Trophoblast cell (in vitro differentiated cells and primary cell): ENCODE results near the gene CBL.
A peak's percentile ranks its signal among the peaks of the same experiment; 100 is the strongest.

Experiments
- DNase-seq, 2 donors: peaks; one replicate each; pipeline ENCODE4 v3.0.0-alpha.2; 2016
- H2AFZ ChIP-seq: 2 replicates; pipeline ENCODE4 v1.6.1; 2013; ENCODE audit warnings: low read length, moderate library complexity, mild to moderate bottlenecking; ENCODE audit not compliant: insufficient read depth, poor library complexity
- H2AK5ac ChIP-seq: 2 replicates; pipeline ENCODE4 v1.6.1; 2013; ENCODE audit warnings: mild to moderate bottlenecking, low read length
- H2BK120ac ChIP-seq: 2 replicates; pipeline ENCODE4 v1.6.1; 2013; ENCODE audit warnings: low read length, mild to moderate bottlenecking, moderate library complexity; ENCODE audit not compliant: insufficient read depth, poor library complexity
- H2BK12ac ChIP-seq: 2 replicates; pipeline ENCODE4 v1.6.1; 2013; ENCODE audit warnings: mild to moderate bottlenecking, low read length, moderate library complexity
- H2BK5ac ChIP-seq: 2 replicates; pipeline ENCODE4 v1.6.1; 2013; ENCODE audit warnings: low read length, low read depth, moderate library complexity, mild to moderate bottlenecking; ENCODE audit not compliant: poor library complexity
- H3K14ac ChIP-seq: 2 replicates; pipeline ENCODE4 v1.6.1; 2013; ENCODE audit warnings: mild to moderate bottlenecking, low read length
- H3K18ac ChIP-seq: 2 replicates; pipeline ENCODE4 v1.6.1; 2013; ENCODE audit warnings: mild to moderate bottlenecking, low read length
- H3K23ac ChIP-seq: 2 replicates; pipeline ENCODE4 v1.6.1; 2013; ENCODE audit warnings: low read length
- H3K27ac ChIP-seq: 2 replicates; pipeline ENCODE4 v1.5.1; 2013; ENCODE audit warnings: low read depth, mild to moderate bottlenecking, inconsistent platforms, low read length, moderate library complexity
- H3K27me3 ChIP-seq: 2 replicates; pipeline ENCODE4 v1.6.1; 2013; ENCODE audit warnings: inconsistent platforms, mild to moderate bottlenecking, low read length, moderate library complexity; ENCODE audit not compliant: insufficient read depth
- H3K36me3 ChIP-seq, 2 experiments: 1 replicate in 1 of 2; 2 replicates in 1 of 2; pipeline ENCODE4 v1.6.1; 2013; ENCODE audit warnings: low read length in 2 of 2, mild to moderate bottlenecking in 2 of 2, moderate library complexity in 1 of 2; ENCODE audit not compliant: insufficient read depth in 2 of 2, control insufficient read depth in 1 of 2
- H3K4ac ChIP-seq: 2 replicates; pipeline ENCODE4 v1.6.1; 2013; ENCODE audit warnings: low read depth, mild to moderate bottlenecking, low read length, moderate library complexity
- H3K4me1 ChIP-seq, 2 experiments: 1 replicate in 1 of 2; 2 replicates in 1 of 2; pipeline ENCODE4 v1.6.1; 2013; ENCODE audit warnings: low read length in 2 of 2, mild to moderate bottlenecking in 2 of 2, moderate library complexity in 1 of 2; ENCODE audit not compliant: insufficient read depth in 2 of 2, control insufficient read depth in 1 of 2
- H3K4me2 ChIP-seq: 2 replicates; pipeline ENCODE4 v1.6.1; 2013; ENCODE audit warnings: inconsistent platforms, mild to moderate bottlenecking, low read length, moderate library complexity
- H3K4me3 ChIP-seq: 2 replicates; pipeline ENCODE4 v1.5.1; 2013; ENCODE audit warnings: mild to moderate bottlenecking, low read depth, low read length, inconsistent platforms
- H3K79me1 ChIP-seq: one replicate; pipeline ENCODE4 v1.6.1; 2013; ENCODE audit warnings: low read length
- H3K79me2 ChIP-seq: 2 replicates; pipeline ENCODE4 v1.6.1; 2013; ENCODE audit warnings: low read length, mild to moderate bottlenecking; ENCODE audit not compliant: control insufficient read depth, insufficient read depth, poor library complexity
- H3K9ac ChIP-seq: 2 replicates; pipeline ENCODE4 v1.6.1; 2013; ENCODE audit warnings: mild to moderate bottlenecking, low read length
- H3K9me3 ChIP-seq: 2 replicates; pipeline ENCODE4 v1.6.1; 2013; ENCODE audit warnings: low read depth, mild to moderate bottlenecking, control low read depth, inconsistent platforms, low read length; ENCODE audit not compliant: insufficient read depth
- H4K12ac ChIP-seq: 2 replicates; pipeline ENCODE4 v1.6.1; 2013; ENCODE audit warnings: low read depth, mild to moderate bottlenecking, low read length, moderate library complexity
- H4K8ac ChIP-seq: 2 replicates; pipeline ENCODE4 v1.6.1; 2013; ENCODE audit warnings: low read depth, mild to moderate bottlenecking, low read length, moderate library complexity
- H4K91ac ChIP-seq: one replicate; pipeline ENCODE4 v1.6.1; 2013; ENCODE audit warnings: low read depth, mild to moderate bottlenecking, low read length, moderate library complexity
- WGBS: extraction: QIAGEN DNeasy Blood & Tissue Kit; methylation state at CpG from one replicate; pipeline ENCODE4 v1.1.7; 2013; ENCODE audit warnings: missing lambda C conversion rate; ENCODE audit not compliant: insufficient read length, insufficient coverage; ENCODE audit errors: extremely low coverage; 5-methylcytosine and 5-hydroxymethylcytosine counted together

The CBL gene

DNA sequence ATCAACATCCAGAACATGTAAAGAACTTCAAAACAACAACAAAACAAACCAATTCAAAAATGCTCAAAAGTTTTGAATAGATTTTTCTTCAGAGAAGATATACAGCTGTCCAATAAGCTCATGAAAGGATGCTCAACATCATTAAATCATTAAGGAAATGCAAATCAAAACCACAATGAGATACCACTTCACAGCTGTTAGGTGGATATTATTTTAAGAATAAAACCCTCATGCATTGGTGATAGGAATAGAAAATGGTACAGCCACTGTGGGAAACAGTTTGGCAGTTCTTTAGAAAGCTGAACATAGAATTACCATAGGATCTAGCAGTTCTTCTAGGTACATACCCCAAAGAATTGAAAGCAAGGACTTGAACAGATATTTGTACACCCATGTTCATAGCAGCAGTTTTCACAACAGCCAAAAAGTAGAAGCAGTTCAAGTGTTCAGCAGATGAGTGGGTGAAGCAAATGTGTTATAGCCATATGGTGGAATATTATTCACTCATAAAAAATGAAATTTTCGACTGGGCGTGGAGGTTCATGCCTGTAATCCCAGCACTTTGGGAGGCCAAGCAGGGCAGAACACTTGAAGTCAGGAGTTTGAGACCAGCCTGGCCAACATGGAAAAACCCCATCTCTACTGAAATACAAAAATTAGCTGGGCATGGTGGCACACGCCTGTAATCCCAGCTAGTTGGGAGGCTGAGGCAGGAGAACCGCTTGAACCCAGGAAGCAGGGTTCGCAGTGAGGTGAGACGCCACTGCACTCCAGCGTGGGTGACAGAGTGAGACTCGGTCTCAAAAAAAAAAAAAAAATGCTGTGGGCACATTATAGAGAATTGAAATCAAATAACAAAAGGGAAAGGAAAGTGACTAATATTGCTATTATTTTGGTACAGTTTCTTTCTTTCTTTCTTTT is 42.9 kb downstream of the CBL start:
- WGBS = no CpG with 5 or more reads among the region's 8 CpGs
- Histone ChIP-seq H3K4me2 (no peak overlapping the region), H3K4ac (no peak overlapping the region), H4K12ac (no peak overlapping the region), H3K9ac (no peak overlapping the region), H2AFZ (no peak overlapping the region), H2BK5ac (no peak overlapping the region), H3K18ac (no peak overlapping the region), H3K9me3 (no peaks in the 10 kb centered on the region), H3K4me1 (peaks cover 4 to 5% of the 10 kb centered on the region in 2 experiments), H3K27ac (no peak overlapping the region), H3K79me2 (no peaks in the 10 kb centered on the region), H2BK120ac (no peak overlapping the region), H2AK5ac (no peak overlapping the region), H4K91ac (no peak overlapping the region), H3K14ac (no peak overlapping the region), H3K23ac (no peak overlapping the region), H4K8ac (no peak overlapping the region), H3K36me3 (peaks cover 3 to 4% of the 10 kb centered on the region in 2 experiments), H2BK12ac (peak overlapping the region; percentile 22), H3K4me3 (no peak overlapping the region), H3K79me1 (no peaks in the 10 kb centered on the region), H3K27me3 (no peaks in the 10 kb centered on the region)
- DNase-seq = no peak

DNA sequence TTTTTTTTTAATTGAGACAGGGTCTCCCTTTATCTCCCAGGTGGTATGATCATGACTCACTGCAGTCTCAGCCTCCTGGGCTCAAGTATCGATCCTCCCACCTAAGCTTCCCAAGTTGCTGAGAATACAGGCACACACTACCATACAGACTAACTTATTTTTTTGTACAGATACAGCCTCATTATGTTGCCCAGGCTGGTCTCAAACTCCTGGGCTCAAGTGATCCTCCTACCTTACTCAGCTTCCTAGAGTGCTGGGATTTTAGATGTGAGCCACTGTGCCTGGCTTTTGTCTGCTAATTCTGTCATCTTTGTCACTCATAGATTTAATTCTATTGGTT is 43.5 kb downstream of the CBL start:
- WGBS = no CpG with 5 or more reads among the region's 1 CpG
- no peak overlapping the region for H2AFZ ChIP-seq
- no peak overlapping the region for H2BK5ac ChIP-seq
- H3K79me1 ChIP-seq = no peaks in the 10 kb centered on the region
- H3K18ac ChIP-seq = no peak overlapping the region
- no peak overlapping the region for H3K4me2 ChIP-seq
- H3K14ac ChIP-seq = no peak overlapping the region
- H4K8ac ChIP-seq = no peak overlapping the region
- H3K9me3 ChIP-seq = no peaks in the 10 kb centered on the region
- no peak overlapping the region for H3K4me3 ChIP-seq
- no peak overlapping the region for H2BK12ac ChIP-seq
- H3K23ac ChIP-seq = no peak overlapping the region
- H3K27ac ChIP-seq = no peak overlapping the region
- H4K12ac ChIP-seq = no peak overlapping the region
- no peak overlapping the region for H4K91ac ChIP-seq
- H3K4ac ChIP-seq = no peak overlapping the region
- DNase-seq = no peak
- H2AK5ac ChIP-seq = no peak overlapping the region
- H3K79me2 ChIP-seq = no peaks in the 10 kb centered on the region
- H3K9ac ChIP-seq = no peak overlapping the region
- H3K4me1 ChIP-seq = peaks cover 3% of the 10 kb centered on the region in 2 experiments
- H3K27me3 ChIP-seq = no peaks in the 10 kb centered on the region
- H2BK120ac ChIP-seq = no peak overlapping the region
- H3K36me3 ChIP-seq = peaks cover 2% of the 10 kb centered on the region in 2 experiments

DNA sequence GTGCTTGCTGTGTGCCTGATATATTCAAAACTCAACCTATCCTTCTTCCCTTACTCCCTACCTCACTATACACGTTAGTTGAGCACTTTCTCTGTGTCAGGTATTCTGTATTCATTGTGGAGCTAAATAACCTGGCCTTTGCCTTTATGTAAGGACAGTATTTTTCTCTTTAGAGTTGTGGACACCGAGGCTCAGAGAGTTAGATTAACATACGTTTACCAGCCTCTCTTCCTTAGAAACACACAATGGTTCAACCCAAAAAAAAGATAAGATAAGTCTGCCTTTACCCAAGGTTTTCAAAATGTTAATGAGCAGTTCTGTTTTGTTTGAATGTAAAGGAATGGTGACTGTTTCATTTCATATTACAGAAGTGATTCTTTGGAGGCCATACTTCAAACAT is 45.0 kb downstream of the CBL start:
- no peak overlapping the region for H2BK120ac ChIP-seq
- H3K4ac ChIP-seq = no peak overlapping the region
- peaks cover 0 to 4% of the 10 kb centered on the region in 2 experiments for H3K36me3 ChIP-seq
- H3K14ac ChIP-seq = no peak overlapping the region
- no peak overlapping the region for H3K9ac ChIP-seq
- H3K4me1 ChIP-seq = no peaks in the 10 kb centered on the region
- H2BK5ac ChIP-seq = no peak overlapping the region
- H4K91ac ChIP-seq = no peak overlapping the region
- WGBS = no CpG with 5 or more reads among the region's 3 CpGs
- H3K79me2 ChIP-seq = no peaks in the 10 kb centered on the region
- H4K12ac ChIP-seq = no peak overlapping the region
- H2BK12ac ChIP-seq = no peak overlapping the region
- no peaks in the 10 kb centered on the region for H3K27me3 ChIP-seq
- no peak overlapping the region for H2AK5ac ChIP-seq
- DNase-seq = no peak
- no peak overlapping the region for H2AFZ ChIP-seq
- H3K4me2 ChIP-seq = no peak overlapping the region
- H3K79me1 ChIP-seq = no peaks in the 10 kb centered on the region
- no peak overlapping the region for H3K4me3 ChIP-seq
- no peak overlapping the region for H3K18ac ChIP-seq
- no peaks in the 10 kb centered on the region for H3K9me3 ChIP-seq
- no peak overlapping the region for H4K8ac ChIP-seq
- H3K27ac ChIP-seq = no peak overlapping the region
- H3K23ac ChIP-seq = no peak overlapping the region

DNA sequence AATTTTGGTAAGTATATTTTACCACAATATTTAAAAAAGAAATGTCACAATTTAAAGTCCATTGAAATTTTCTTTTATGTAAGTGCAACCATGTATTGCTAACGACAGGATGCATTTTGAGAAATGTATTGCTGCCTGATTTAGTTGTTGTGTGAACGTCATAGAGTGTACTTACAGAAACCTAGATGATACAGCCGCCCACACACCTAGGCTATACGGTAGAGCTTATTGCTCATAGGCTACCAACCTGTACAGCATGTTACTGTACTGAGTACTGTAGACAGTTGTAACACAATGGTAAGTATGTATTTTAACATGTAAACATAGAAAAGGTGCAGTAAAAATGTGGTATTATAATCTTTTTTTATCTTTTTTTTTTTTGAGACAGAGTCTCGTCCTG is 48.1 kb downstream of the CBL start:
- H3K9me3 ChIP-seq = no peaks in the 10 kb centered on the region
- H3K4me1 ChIP-seq = no peaks in the 10 kb centered on the region
- H3K4ac ChIP-seq = no peak overlapping the region
- no CpG with 5 or more reads among the region's 5 CpGs for WGBS
- H3K23ac ChIP-seq = no peak overlapping the region
- H3K27me3 ChIP-seq = no peaks in the 10 kb centered on the region
- no peak overlapping the region for H3K14ac ChIP-seq
- H2BK120ac ChIP-seq = no peak overlapping the region
- DNase-seq = no peak
- H3K4me2 ChIP-seq = no peak overlapping the region
- no peak overlapping the region for H2AFZ ChIP-seq
- no peak overlapping the region for H2AK5ac ChIP-seq
- H4K12ac ChIP-seq = no peak overlapping the region
- H3K36me3 ChIP-seq = peaks cover 0 to 4% of the 10 kb centered on the region in 2 experiments
- no peak overlapping the region for H3K9ac ChIP-seq
- H3K79me1 ChIP-seq = no peaks in the 10 kb centered on the region
- H2BK12ac ChIP-seq = no peak overlapping the region
- no peak overlapping the region for H3K27ac ChIP-seq
- H4K8ac ChIP-seq = no peak overlapping the region
- H3K4me3 ChIP-seq = no peak overlapping the region
- no peak overlapping the region for H2BK5ac ChIP-seq
- no peak overlapping the region for H4K91ac ChIP-seq
- no peaks in the 10 kb centered on the region for H3K79me2 ChIP-seq
- no peak overlapping the region for H3K18ac ChIP-seq
